K562 (cell line): ENCODE results near the gene RFNG. TPM values are rescaled to one million over a fixed set of nuclear protein-coding genes. Genes with fewer than 3 reads are reported as not detected.

Source experiments
- CBFA2T2 ChIP-seq: fragments of 450-650 bp; conservative IDR thresholded peaks from 2 replicates; pipeline ENCODE4 v1.6.1; 2017; ENCODE audit warnings: mild to moderate bottlenecking
- CBX2 ChIP-seq: fragments of 200-600 bp; sonication (generic); IDR thresholded peaks from one replicate; pipeline ENCODE4 v1.6.1; 2012; ENCODE audit warnings: mild to moderate bottlenecking, low read length, inconsistent platforms; ENCODE audit not compliant: insufficient read depth, poor library complexity, severe bottlenecking
- CBX3 ChIP-seq, 2 experiments: IDR thresholded peaks; 1 replicate in 1 of 2; 2 replicates in 1 of 2; pipeline ENCODE4 v1.6.1; 2012; ENCODE audit warnings: inconsistent platforms in 2 of 2, low read length in 2 of 2, borderline replicate concordance in 1 of 2, control low read depth in 1 of 2
- GABPB1 ChIP-seq: sonication (generic); formaldehyde crosslinking; IDR thresholded peaks from 2 replicates; pipeline ENCODE4 v1.8.0; 2022; ENCODE audit warnings: mild to moderate bottlenecking, missing genetic modification reagents
- GTF2A2 ChIP-seq: IDR thresholded peaks from 2 replicates; pipeline ENCODE4 v1.6.1; 2016; ENCODE audit warnings: mild to moderate bottlenecking, missing genetic modification characterization, missing compliant biosample characterization
- KDM5B ChIP-seq: fragments of 200-600 bp; sonication (generic); IDR thresholded peaks from 2 replicates; pipeline ENCODE4 v1.6.1; 2012; ENCODE audit warnings: low read depth, mild to moderate bottlenecking, moderate library complexity, low read length, control low read depth, inconsistent platforms; ENCODE audit not compliant: insufficient replicate concordance
- NELFE ChIP-seq: IDR thresholded peaks from 2 replicates; pipeline ENCODE4 v1.6.1; 2011; ENCODE audit warnings: mild to moderate bottlenecking; ENCODE audit not compliant: insufficient read depth, insufficient read length
- SMAD4 ChIP-seq: fragments of 250-450 bp; sonication (Bioruptor Pico); conservative IDR thresholded peaks from 2 replicates; pipeline ENCODE4 v1.8.0; 2021; ENCODE audit warnings: inconsistent platforms, mild to moderate bottlenecking, moderate library complexity
- TAL1 ChIP-seq: fragments of 450-650 bp; IDR thresholded peaks from 2 replicates; pipeline ENCODE4 v1.6.1; 2016; ENCODE audit warnings: mild to moderate bottlenecking
- ZNF518B ChIP-seq: fragments of 250-450 bp; sonication (Bioruptor Pico); IDR thresholded peaks from 2 replicates; pipeline ENCODE4 v1.5.0; 2021; ENCODE audit warnings: mild to moderate bottlenecking, moderate library complexity
- polyA plus RNA-seq, 8 experiments: library from polyadenylated mRNA; depleted of rRNA in 4 of 8; stranded (reverse) in 5 of 8; unstranded in 3 of 8; fragments of >200 nt; fragmentation: Nextera tagmentation in 2 of 8; fragmentation: Illumina TruSeq in 1 of 8; extraction: Ambion mirVana in 2 of 8; extraction: Trizol in 1 of 8; gene quantifications; 2 replicates each; pipeline versions ENCODE4 v1.2.1 to v1.2.3, GENCODE V29; 2011 to 2014; ENCODE audit warnings: inconsistent platforms in 1 of 8, missing spikeins in 1 of 8
- total RNA-seq, 7 experiments: library from RNA; depleted of rRNA in 6 of 7; stranded (reverse); fragments of >200 nt in 6 of 7; fragmentation: Illumina TruSeq in 2 of 7; extraction: Trizol in 2 of 7; gene quantifications; 2 replicates each; pipeline versions ENCODE4 v1.2.1 to v1.2.3, GENCODE V29; 2011 to 2021; ENCODE audit warnings: low replicate concordance in 1 of 7
- TF ChIP-seq, protein P1 (sequence below), 2 experiments: fragments of 150-350 bp in 1 of 2; IDR thresholded peaks; 2 replicates each; pipeline ENCODE4 v1.6.1; 2012 to 2016; ENCODE audit warnings: low read depth in 2 of 2, low read length in 2 of 2, mild to moderate bottlenecking in 1 of 2, moderate library complexity in 1 of 2
- TF ChIP-seq, protein P2 (sequence below): sonication (generic); formaldehyde crosslinking; IDR thresholded peaks from 2 replicates; pipeline ENCODE4 v1.9.0; 2022; ENCODE audit warnings: mild to moderate bottlenecking, missing genetic modification reagents
- TF ChIP-seq, protein P3 (sequence below): fragments of 450-650 bp; IDR thresholded peaks from 2 replicates; pipeline ENCODE4 v1.6.1; 2016; ENCODE audit warnings: missing biosample characterization, missing genetic modification characterization
- TF ChIP-seq, protein P4 (sequence below): sonication (generic); formaldehyde crosslinking; IDR thresholded peaks from 2 replicates; pipeline ENCODE4 v1.8.0; 2022; ENCODE audit warnings: missing genetic modification reagents, mild to moderate bottlenecking, borderline replicate concordance
- TF ChIP-seq, protein P5 (sequence below), 2 experiments: fragments of 250-450 bp in 1 of 2; fragments of 450-650 bp in 1 of 2; sonication (Bioruptor Pico) in 1 of 2; IDR thresholded peaks; 2 replicates each; pipeline versions ENCODE4 v1.6.1 to v1.8.0; 2016 to 2021; ENCODE audit warnings: mild to moderate bottlenecking in 2 of 2, moderate library complexity in 2 of 2, missing compliant biosample characterization in 1 of 2, missing genetic modification characterization in 1 of 2

The RFNG gene
- total and polyA plus RNA-seq, 9 of the 15 experiments (the other 6 are each of a cell fraction or from before 2014, with no cell fraction given) = 0.32 to 32.8 (median 9.5) TPM

- TF ChIP-seq NELFE (no peak), CBFA2T2 (0 out of 2 replicates have a peak, but pooled peaks have one; percentile 5), GABPB1 (CRISPR knock-in tag) (peak; percentile 81), CBX2 (no peak), GTF2A2 (tag) (no peak), ZNF518B (CRISPR knock-in tag) (no peak), SMAD4 (CRISPR knock-in tag) (peak; percentile 70), CBX3 (IDR thresholded peaks at IDR 0.05; ENCODE audit: borderline replicate concordance in 1 of 2, low read length in 2 of 2) (no peak; a peak in 1 of 3 replicates), TAL1 (no peak), KDM5B (peak; percentile 17)
- TF ChIP-seq, protein P1, sequence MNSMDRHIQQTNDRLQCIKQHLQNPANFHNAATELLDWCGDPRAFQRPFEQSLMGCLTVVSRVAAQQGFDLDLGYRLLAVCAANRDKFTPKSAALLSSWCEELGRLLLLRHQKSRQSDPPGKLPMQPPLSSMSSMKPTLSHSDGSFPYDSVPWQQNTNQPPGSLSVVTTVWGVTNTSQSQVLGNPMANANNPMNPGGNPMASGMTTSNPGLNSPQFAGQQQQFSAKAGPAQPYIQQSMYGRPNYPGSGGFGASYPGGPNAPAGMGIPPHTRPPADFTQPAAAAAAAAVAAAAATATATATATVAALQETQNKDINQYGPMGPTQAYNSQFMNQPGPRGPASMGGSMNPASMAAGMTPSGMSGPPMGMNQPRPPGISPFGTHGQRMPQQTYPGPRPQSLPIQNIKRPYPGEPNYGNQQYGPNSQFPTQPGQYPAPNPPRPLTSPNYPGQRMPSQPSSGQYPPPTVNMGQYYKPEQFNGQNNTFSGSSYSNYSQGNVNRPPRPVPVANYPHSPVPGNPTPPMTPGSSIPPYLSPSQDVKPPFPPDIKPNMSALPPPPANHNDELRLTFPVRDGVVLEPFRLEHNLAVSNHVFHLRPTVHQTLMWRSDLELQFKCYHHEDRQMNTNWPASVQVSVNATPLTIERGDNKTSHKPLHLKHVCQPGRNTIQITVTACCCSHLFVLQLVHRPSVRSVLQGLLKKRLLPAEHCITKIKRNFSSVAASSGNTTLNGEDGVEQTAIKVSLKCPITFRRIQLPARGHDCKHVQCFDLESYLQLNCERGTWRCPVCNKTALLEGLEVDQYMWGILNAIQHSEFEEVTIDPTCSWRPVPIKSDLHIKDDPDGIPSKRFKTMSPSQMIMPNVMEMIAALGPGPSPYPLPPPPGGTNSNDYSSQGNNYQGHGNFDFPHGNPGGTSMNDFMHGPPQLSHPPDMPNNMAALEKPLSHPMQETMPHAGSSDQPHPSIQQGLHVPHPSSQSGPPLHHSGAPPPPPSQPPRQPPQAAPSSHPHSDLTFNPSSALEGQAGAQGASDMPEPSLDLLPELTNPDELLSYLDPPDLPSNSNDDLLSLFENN (IDR thresholded peaks at IDR 0.05; ENCODE audit: low read depth in 2 of 2, low read length in 2 of 2) = no peak
- TF ChIP-seq, protein P2, sequence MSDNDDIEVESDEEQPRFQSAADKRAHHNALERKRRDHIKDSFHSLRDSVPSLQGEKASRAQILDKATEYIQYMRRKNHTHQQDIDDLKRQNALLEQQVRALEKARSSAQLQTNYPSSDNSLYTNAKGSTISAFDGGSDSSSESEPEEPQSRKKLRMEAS (CRISPR knock-in tag) = peak; percentile 94
- TF ChIP-seq, protein P3, sequence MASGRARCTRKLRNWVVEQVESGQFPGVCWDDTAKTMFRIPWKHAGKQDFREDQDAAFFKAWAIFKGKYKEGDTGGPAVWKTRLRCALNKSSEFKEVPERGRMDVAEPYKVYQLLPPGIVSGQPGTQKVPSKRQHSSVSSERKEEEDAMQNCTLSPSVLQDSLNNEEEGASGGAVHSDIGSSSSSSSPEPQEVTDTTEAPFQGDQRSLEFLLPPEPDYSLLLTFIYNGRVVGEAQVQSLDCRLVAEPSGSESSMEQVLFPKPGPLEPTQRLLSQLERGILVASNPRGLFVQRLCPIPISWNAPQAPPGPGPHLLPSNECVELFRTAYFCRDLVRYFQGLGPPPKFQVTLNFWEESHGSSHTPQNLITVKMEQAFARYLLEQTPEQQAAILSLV (tag) = no peak
- TF ChIP-seq, protein P4, sequence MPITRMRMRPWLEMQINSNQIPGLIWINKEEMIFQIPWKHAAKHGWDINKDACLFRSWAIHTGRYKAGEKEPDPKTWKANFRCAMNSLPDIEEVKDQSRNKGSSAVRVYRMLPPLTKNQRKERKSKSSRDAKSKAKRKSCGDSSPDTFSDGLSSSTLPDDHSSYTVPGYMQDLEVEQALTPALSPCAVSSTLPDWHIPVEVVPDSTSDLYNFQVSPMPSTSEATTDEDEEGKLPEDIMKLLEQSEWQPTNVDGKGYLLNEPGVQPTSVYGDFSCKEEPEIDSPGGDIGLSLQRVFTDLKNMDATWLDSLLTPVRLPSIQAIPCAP (CRISPR knock-in tag) = peak; percentile 19; the same call in 1 of the 2 replicates
- TF ChIP-seq, protein P5, sequence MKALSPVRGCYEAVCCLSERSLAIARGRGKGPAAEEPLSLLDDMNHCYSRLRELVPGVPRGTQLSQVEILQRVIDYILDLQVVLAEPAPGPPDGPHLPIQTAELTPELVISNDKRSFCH (CRISPR knock-in tag; IDR thresholded peaks at IDR 0.05) = no peak
- TF ChIP-seq, protein P5 (tag; IDR thresholded peaks at IDR 0.05) = 0 out of 2 replicates have a peak, but pooled peaks have one; percentile 57
These were observed 47.5 kb upstream of the RFNG start (continued) for GRCh38 chr17:82098939-82099763.
